ENCODE results near the gene SLC22A1.

The SLC22A1 gene

DNA sequence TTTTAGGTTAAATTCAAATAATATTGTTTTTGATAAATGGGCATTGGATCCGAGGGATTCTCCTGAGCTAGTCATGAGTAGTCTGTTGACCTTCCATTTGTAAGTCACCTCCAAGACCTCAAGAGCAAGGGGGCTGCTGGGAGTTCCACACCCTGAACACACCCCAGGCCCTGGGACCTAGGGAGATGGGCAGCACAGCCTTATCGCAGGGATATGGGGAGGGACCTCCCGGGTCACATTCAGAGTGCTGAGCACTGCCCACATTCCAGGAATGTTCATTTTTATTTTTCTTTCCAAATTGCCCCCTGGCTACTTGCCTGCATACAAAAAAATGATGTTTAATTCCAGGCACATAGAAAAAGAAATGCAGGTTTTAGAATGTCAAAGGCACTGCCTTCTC, 81.5 kb downstream of the SLC22A1 start:
- Mint-ChIP-seq H3K9me3 (peaks cover 12 to 14% of the 10 kb centered on the region in 2 donors), H3K27me3 (peaks cover 8 to 22% of the 10 kb centered on the region in 2 donors), H3K36me3 (no peaks in the 10 kb centered on the region), H3K27ac (no peak overlapping the region), H3K4me3 (no peak overlapping the region), H3K4me1 (no peaks in the 10 kb centered on the region)
- ATAC-seq (replicated peaks) = no peak
- no peak for DNase-seq

- H3K4me1 Mint-ChIP-seq = no peaks in the 10 kb centered on the region
Measured at GRCh38 chr6:160203522-160203921, 81.9 kb downstream of the SLC22A1 start.

GRCh38 chr6:160203953-160204352, 82.3 kb downstream of the SLC22A1 start:
- Mint-ChIP-seq H3K36me3 (no peaks in the 10 kb centered on the region), H3K27ac (no peak overlapping the region), H3K9me3 (peaks cover 12 to 13% of the 10 kb centered on the region in 2 donors), H3K27me3 (peaks cover 8 to 22% of the 10 kb centered on the region in 2 donors), H3K4me3 (no peak overlapping the region), H3K4me1 (no peaks in the 10 kb centered on the region)
- no peak for ATAC-seq (replicated peaks)
- no peak for DNase-seq

More at GRCh38 chr6:160203522-160203921, 81.9 kb downstream of the SLC22A1 start:
- ATAC-seq (replicated peaks) = no peak
- no peak overlapping the region for H3K27ac Mint-ChIP-seq
- peaks cover 12 to 14% of the 10 kb centered on the region in 2 donors for H3K9me3 Mint-ChIP-seq
- H3K27me3 Mint-ChIP-seq = peaks cover 8 to 22% of the 10 kb centered on the region in 2 donors
- H3K36me3 Mint-ChIP-seq = no peaks in the 10 kb centered on the region
- H3K4me3 Mint-ChIP-seq = no peak overlapping the region
- no peak for DNase-seq

GRCh38 chr6:160204710-160205109, 83.1 kb downstream of the SLC22A1 start:
- no peaks in the 10 kb centered on the region for H3K4me1 Mint-ChIP-seq
- no peak for ATAC-seq (replicated peaks)
- no peak overlapping the region for H3K4me3 Mint-ChIP-seq

GRCh38 chr6:160207618-160208017, 86.0 kb downstream of the SLC22A1 start:
- Mint-ChIP-seq H3K4me1 (no peaks in the 10 kb centered on the region), H3K36me3 (no peaks in the 10 kb centered on the region), H3K9me3 (peaks cover 13 to 16% of the 10 kb centered on the region in 2 donors), H3K27ac (no peak overlapping the region), H3K4me3 (no peak overlapping the region), H3K27me3 (peaks cover 5 to 10% of the 10 kb centered on the region in 2 donors)
- ATAC-seq (replicated peaks) (no peak), DNase-seq (no peak)

More at GRCh38 chr6:160204710-160205109, 83.1 kb downstream of the SLC22A1 start:
- H3K27me3 Mint-ChIP-seq = peaks cover 8 to 22% of the 10 kb centered on the region in 2 donors
- H3K9me3 Mint-ChIP-seq = peaks cover 12 to 13% of the 10 kb centered on the region in 2 donors
- no peaks in the 10 kb centered on the region for H3K36me3 Mint-ChIP-seq
- no peak overlapping the region for H3K27ac Mint-ChIP-seq
- DNase-seq = no peak

Data from stimulated activated naive B cell treated with anti-CD40 and anti-IgM and Interleukin-4, amounts not matched to agents 10 μg/mL and 1 μg/mL and 100 μg/mL, for 72 hours (primary cell).